ENCODE results near the gene EDN1. TPM values are rescaled to one million over a fixed set of nuclear protein-coding genes. Genes with fewer than 3 reads are reported as not detected.

Gene EDN1
- total and polyA plus RNA-seq, 9 of the 15 experiments (the other 6 are each of a cell fraction or from before 2014, with no cell fraction given): 0.03 to 0.06 TPM; not detected in 7

DNA sequence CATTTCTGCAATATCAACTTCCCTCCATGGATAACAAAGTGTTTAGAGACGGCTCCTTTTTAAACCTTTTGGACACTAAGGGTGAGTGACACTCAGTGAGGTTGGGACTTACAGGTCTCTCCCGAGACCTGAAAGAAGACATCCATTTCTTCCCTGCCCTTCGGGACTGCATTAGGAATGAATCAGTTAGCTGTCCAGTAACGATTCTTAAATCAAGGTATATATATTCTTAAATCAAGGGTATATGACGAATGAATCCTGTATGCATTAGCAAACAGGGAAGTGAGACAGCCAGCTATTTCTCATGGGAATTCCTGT, 52.9 kb downstream of the EDN1 start:
- ChIA-PET POLR2A (no interaction called here), CTCF (ENCODE audit: low intra/inter-chr PET ratio) (no interaction called here)
- 1% methylated on average over 5 of the region's 5 CpGs for WGBS (ENCODE audit: insufficient coverage, low coverage, missing lambda C conversion rate)
- no peak for DNase-seq (ENCODE audit: extremely low read depth in 1 of 4, low spot score in 3 of 4)
- no peak for ATAC-seq
- no peak for TF ChIP-seq PRPF4 (IDR thresholded peaks at IDR 0.05; ENCODE audit: insufficient read depth, low read depth, low read length, poor library complexity, severe bottlenecking)
- TF ChIP-seq, protein P1, sequence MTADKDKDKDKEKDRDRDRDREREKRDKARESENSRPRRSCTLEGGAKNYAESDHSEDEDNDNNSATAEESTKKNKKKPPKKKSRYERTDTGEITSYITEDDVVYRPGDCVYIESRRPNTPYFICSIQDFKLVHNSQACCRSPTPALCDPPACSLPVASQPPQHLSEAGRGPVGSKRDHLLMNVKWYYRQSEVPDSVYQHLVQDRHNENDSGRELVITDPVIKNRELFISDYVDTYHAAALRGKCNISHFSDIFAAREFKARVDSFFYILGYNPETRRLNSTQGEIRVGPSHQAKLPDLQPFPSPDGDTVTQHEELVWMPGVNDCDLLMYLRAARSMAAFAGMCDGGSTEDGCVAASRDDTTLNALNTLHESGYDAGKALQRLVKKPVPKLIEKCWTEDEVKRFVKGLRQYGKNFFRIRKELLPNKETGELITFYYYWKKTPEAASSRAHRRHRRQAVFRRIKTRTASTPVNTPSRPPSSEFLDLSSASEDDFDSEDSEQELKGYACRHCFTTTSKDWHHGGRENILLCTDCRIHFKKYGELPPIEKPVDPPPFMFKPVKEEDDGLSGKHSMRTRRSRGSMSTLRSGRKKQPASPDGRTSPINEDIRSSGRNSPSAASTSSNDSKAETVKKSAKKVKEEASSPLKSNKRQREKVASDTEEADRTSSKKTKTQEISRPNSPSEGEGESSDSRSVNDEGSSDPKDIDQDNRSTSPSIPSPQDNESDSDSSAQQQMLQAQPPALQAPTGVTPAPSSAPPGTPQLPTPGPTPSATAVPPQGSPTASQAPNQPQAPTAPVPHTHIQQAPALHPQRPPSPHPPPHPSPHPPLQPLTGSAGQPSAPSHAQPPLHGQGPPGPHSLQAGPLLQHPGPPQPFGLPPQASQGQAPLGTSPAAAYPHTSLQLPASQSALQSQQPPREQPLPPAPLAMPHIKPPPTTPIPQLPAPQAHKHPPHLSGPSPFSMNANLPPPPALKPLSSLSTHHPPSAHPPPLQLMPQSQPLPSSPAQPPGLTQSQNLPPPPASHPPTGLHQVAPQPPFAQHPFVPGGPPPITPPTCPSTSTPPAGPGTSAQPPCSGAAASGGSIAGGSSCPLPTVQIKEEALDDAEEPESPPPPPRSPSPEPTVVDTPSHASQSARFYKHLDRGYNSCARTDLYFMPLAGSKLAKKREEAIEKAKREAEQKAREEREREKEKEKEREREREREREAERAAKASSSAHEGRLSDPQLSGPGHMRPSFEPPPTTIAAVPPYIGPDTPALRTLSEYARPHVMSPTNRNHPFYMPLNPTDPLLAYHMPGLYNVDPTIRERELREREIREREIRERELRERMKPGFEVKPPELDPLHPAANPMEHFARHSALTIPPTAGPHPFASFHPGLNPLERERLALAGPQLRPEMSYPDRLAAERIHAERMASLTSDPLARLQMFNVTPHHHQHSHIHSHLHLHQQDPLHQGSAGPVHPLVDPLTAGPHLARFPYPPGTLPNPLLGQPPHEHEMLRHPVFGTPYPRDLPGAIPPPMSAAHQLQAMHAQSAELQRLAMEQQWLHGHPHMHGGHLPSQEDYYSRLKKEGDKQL (CRISPR knock-in tag; IDR thresholded peaks at IDR 0.05; ENCODE audit: borderline replicate concordance): no peak
- no peak for TF ChIP-seq NFXL1 (CRISPR knock-in tag; IDR thresholded peaks at IDR 0.05)
- TF ChIP-seq U2AF2 (optimal IDR thresholded peaks at IDR 0.05; ENCODE audit: low read depth, low read length): no peak
- TF ChIP-seq SIN3B (IDR thresholded peaks at IDR 0.05; ENCODE audit: low read depth): no peak
- TF ChIP-seq ZSCAN32 (CRISPR knock-in tag; IDR thresholded peaks at IDR 0.05): no peak
- Histone ChIP-seq H2AFZ (ENCODE audit: low read depth, low read length) (no peak overlapping the region), H3K9ac (ENCODE audit: insufficient read depth in 1 of 2, low read depth in 2 of 2, low read length in 2 of 2) (no peak overlapping the region), H3K27ac (ENCODE audit: extremely low read depth, low read depth, low read length) (no peak overlapping the region), H3K27me3 (ENCODE audit: control insufficient read depth in 2 of 2, insufficient read depth in 2 of 2, low read length in 2 of 2) (peaks cover 23 to 38% of the 10 kb centered on the region in 2 experiments), H4K20me1 (replicated peaks; ENCODE audit: control insufficient read depth, insufficient read depth, low read length) (no peaks in the 10 kb centered on the region), H3K4me2 (ENCODE audit: insufficient read depth, low read length) (no peak overlapping the region), H3K9me1 (ENCODE audit: control insufficient read depth, insufficient read depth, low read length) (no peaks in the 10 kb centered on the region), H3K79me2 (ENCODE audit: control insufficient read depth, insufficient read depth, low read length) (no peaks in the 10 kb centered on the region), H3K4me1 (replicated peaks in 1 of 2; ENCODE audit: control insufficient read depth in 2 of 2, insufficient read depth in 2 of 2, low read length in 2 of 2) (no peaks in the 10 kb centered on the region), H3K9me3 (replicated peaks; ENCODE audit: control insufficient read depth, insufficient read depth, low read depth, low read length) (no peaks in the 10 kb centered on the region), H3K4me3 (no peak overlapping the region), H3K36me3 (ENCODE audit: control insufficient read depth, insufficient read depth, low read length) (no peaks in the 10 kb centered on the region)
- in situ Hi-C loops (cut with MboI) (no loop called here), intact Hi-C loops (cut with micrococcal nuclease) (no loop called here)
- no TSS peak for BruUV-seq (replicated peaks)
- no peak for FAIRE-seq
